Measurements from ENCODE around the gene PLA2G3. TPM values are rescaled to one million over a fixed set of nuclear protein-coding genes. Genes with fewer than 3 reads are reported as not detected.
A peak's percentile ranks its signal among the peaks of the same experiment; 100 is the strongest.

The PLA2G3 gene
- polyA plus RNA-seq, 1 experiment, result 0.04 TPM

- Histone ChIP-seq H3K4me3 (ENCODE audit: low read depth, low read length) (no peak overlapping the region), H3K36me3 (ENCODE audit: control insufficient read depth, insufficient read depth, low read length) (no peaks in the 10 kb centered on the region; the same call in none of the 2 replicates), H3K27me3 (ENCODE audit: control insufficient read depth, insufficient read depth, low read length) (no peaks in the 10 kb centered on the region)
- POLR2A ChIA-PET, result no interaction called here
- no peak for DNase-seq (ENCODE audit: low read depth)
- no peak for TF ChIP-seq CTCF (IDR thresholded peaks at IDR 0.05; ENCODE audit: insufficient read depth, low read depth, low read length)
- CTCF ChIA-PET, result interaction anchor here (0.6 to 1.6 kb wide), 3 partner anchors 9 to 101 kb away, joined by 3 to 4 read pairs (median 3); partner anchors contain the start of gene SELENOM
Observed at GRCh38 chr22:31170971-31171370, 30.7 kb upstream of the PLA2G3 start.

DNA sequence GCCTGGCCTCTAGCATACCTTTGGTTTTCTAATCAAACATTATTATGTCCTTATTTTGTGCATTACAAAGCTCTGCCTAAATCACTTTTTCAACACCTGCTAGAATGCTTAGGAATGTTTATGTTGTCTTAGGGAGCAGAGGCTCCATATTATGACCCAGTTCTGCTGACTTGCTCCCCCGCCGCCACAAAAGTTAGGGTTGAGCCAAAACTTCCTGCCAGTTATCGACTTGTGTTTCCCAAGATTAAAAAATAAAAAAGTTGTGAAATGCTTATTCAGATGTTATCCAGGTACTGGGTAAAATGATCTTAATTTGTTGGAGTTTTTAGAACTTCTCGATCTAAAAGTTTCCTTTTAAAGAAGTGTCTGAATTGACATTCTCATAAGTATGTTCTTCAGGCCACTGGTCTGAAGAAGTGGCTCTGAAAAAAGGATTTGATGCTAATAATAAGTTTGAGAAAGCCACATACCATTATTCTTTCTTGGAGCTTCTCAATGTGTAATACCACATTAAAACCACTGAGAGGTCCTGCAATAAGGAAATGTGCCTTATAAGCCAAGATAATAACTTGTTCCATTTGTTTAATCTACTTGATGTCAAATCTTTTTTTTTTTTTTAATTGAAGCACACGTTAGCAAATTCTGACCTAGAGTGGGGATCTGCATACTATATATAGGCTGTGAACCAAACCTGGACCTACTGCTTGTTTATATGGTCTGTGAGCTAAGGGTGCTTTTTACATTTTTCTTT, 21.9 kb upstream of the PLA2G3 start:
- H3K36me3 ChIP-seq (ENCODE audit: control insufficient read depth, insufficient read depth, low read length), result no peaks in the 10 kb centered on the region; the same call in none of the 2 replicates
- CTCF ChIA-PET, result interaction anchor here (0.6 to 5.3 kb wide), 8 partner anchors 8 to 69 kb away, joined by 3 to 29 read pairs (median 4); no protein-coding TSS in a partner anchor
- no peaks in the 10 kb centered on the region for H3K27me3 ChIP-seq (ENCODE audit: control insufficient read depth, insufficient read depth, low read length)
- H3K4me3 ChIP-seq (ENCODE audit: low read depth, low read length), result no peak overlapping the region
- no peak for DNase-seq (ENCODE audit: low read depth)
- POLR2A ChIA-PET, result interaction anchor here (0.6 kb wide), 2 partner anchors 116 to 129 kb away, joined by 3 to 9 read pairs; no protein-coding TSS in a partner anchor
- TF ChIP-seq CTCF (IDR thresholded peaks at IDR 0.05; ENCODE audit: insufficient read depth, low read depth, low read length), result no peak

DNA sequence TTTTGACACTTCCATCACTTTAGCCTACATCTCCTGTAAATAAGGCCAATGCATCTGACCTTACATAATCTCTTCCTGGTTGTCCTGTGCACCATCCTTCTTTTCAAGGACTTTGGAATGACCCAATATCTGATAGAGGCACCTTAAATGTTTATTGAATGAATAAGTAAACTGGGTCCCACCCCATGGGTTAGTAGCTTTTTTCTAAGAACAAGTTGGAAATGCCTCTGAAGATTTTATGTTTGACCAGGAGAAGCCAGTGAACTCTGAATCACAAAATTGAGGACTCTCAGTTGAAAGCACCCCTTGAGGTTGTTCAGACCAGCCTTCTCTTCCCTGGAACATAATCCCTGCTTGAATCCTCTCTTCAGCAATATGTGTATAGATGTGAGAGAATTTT, 21.1 kb upstream of the PLA2G3 start:
- no peak for DNase-seq (ENCODE audit: low read depth)
- Histone ChIP-seq H3K27me3 (ENCODE audit: control insufficient read depth, insufficient read depth, low read length) (no peaks in the 10 kb centered on the region), H3K36me3 (ENCODE audit: control insufficient read depth, insufficient read depth, low read length) (no peaks in the 10 kb centered on the region; the same call in none of the 2 replicates), H3K4me3 (ENCODE audit: low read depth, low read length) (peak overlapping the region; percentile 62)
- POLR2A ChIA-PET, result no interaction called here
- CTCF ChIA-PET, result interaction anchor here (1.2 to 5.3 kb wide), 6 partner anchors 8 to 54 kb away, joined by 3 to 29 read pairs (median 4); partner anchors contain the start of genes LIMK2 and SELENOM
- no peak for TF ChIP-seq CTCF (IDR thresholded peaks at IDR 0.05; ENCODE audit: insufficient read depth, low read depth, low read length)

GRCh38 chr22:31160328-31160978, 20.1 kb upstream of the PLA2G3 start:
- no peak for DNase-seq (ENCODE audit: low read depth)
- no peaks in the 10 kb centered on the region; the same call in none of the 2 replicates for H3K36me3 ChIP-seq (ENCODE audit: control insufficient read depth, insufficient read depth, low read length)
- TF ChIP-seq CTCF (IDR thresholded peaks at IDR 0.05; ENCODE audit: insufficient read depth, low read depth, low read length), result no peak
- CTCF ChIA-PET, result interaction anchor here (1.4 to 5.3 kb wide), 7 partner anchors 10 to 113 kb away, joined by 3 to 29 read pairs (median 4); partner anchors contain the start of genes LIMK2 and SELENOM
- peak overlapping the region; percentile 62 for H3K4me3 ChIP-seq (ENCODE audit: low read depth, low read length)
- POLR2A ChIA-PET, result interaction anchor here (0.7 to 1.1 kb wide), 2 partner anchors 13 to 53 kb away, joined by 3 to 4 read pairs; partner anchors contain the start of gene SELENOM
- no peaks in the 10 kb centered on the region for H3K27me3 ChIP-seq (ENCODE audit: control insufficient read depth, insufficient read depth, low read length)

DNA sequence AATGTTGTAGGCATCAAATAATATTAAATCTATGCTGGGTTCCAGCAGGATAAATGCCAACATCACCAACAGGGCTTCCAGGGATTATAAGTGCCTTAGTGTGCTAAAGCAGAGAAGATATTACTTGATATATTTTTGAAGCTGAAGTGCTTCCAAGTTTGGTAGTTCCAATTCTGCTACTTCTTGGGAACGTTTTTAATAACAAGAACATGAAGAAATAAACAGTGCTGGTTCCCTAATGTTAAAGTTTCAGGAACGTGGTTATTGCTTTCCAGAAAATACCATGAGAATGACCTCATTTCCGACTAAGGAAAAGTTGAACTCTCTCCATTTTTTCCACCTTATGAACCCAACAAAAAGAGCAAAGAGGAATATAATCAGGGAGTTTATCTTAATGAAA, 15.1 kb upstream of the PLA2G3 start:
- Histone ChIP-seq H3K27me3 (ENCODE audit: control insufficient read depth, insufficient read depth, low read length) (no peaks in the 10 kb centered on the region; the same call in 1 of the 2 replicates), H3K4me3 (ENCODE audit: low read depth, low read length) (no peak overlapping the region), H3K36me3 (ENCODE audit: control insufficient read depth, insufficient read depth, low read length) (no peaks in the 10 kb centered on the region)
- ChIA-PET CTCF (interaction anchor here (1.0 to 1.8 kb wide), 5 partner anchors 31 to 111 kb away, joined by 3 to 5 read pairs (median 4); partner anchors contain the start of gene SELENOM), POLR2A (no interaction called here)
- no peak for TF ChIP-seq CTCF (IDR thresholded peaks at IDR 0.05; ENCODE audit: insufficient read depth, low read depth, low read length)
- peak; percentile 73 for DNase-seq (ENCODE audit: low read depth)

Measured in BJ (cell line).